GM23338 (cell line): ENCODE measurements around the gene OR52I2. TPM values are rescaled to one million over a fixed set of nuclear protein-coding genes. Genes with fewer than 3 reads are reported as not detected.

Experiments used
- ATAC-seq: fragments of 200-7000 bp; cut with Tn5 transposase; 3 replicates; pipeline ENCODE4 v1.9.1; 2020
- DNase-seq: peaks from one replicate; pipeline ENCODE4 v3.0.0-alpha.2; 2015; ENCODE audit warnings: low spot score
- H2AFZ ChIP-seq: fragments of 200-600 bp; sonication (generic); 2 replicates; pipeline ENCODE4 v1.8.0; 2016; ENCODE audit warnings: antibody characterized with exemption, mild to moderate bottlenecking, moderate library complexity
- H3F3A ChIP-seq: fragments of 200-600 bp; sonication (generic); replicated peaks from 2 replicates; pipeline ENCODE4 v1.8.0; 2017; ENCODE audit warnings: antibody characterized with exemption, mixed run types, low read depth
- H3K27ac ChIP-seq: fragments of 200-600 bp; sonication (generic); 2 replicates; pipeline ENCODE4 v1.6.1; 2016; ENCODE audit warnings: low read depth
- H3K27me3 ChIP-seq: fragments of 200-600 bp; sonication (generic); 2 replicates; pipeline ENCODE4 v1.8.0; 2016; ENCODE audit warnings: mild to moderate bottlenecking, mixed run types, moderate library complexity; ENCODE audit not compliant: insufficient read depth
- H3K36me3 ChIP-seq: fragments of 200-600 bp; sonication (generic); 2 replicates; pipeline ENCODE4 v1.8.0; 2016; ENCODE audit warnings: mild to moderate bottlenecking; ENCODE audit not compliant: insufficient read depth
- H3K4me1 ChIP-seq: fragments of 200-600 bp; sonication (generic); 2 replicates; pipeline ENCODE4 v1.8.0; 2016; ENCODE audit warnings: mild to moderate bottlenecking, moderate library complexity; ENCODE audit not compliant: insufficient read depth
- H3K4me2 ChIP-seq: fragments of 200-600 bp; sonication (generic); 2 replicates; pipeline ENCODE4 v1.7.1; 2017; ENCODE audit warnings: mixed run types
- H3K4me3 ChIP-seq: fragments of 200-600 bp; sonication (generic); 2 replicates; pipeline ENCODE4 v1.6.1; 2016; ENCODE audit warnings: mixed run types
- H3K79me2 ChIP-seq: fragments of 200-600 bp; sonication (generic); replicated peaks from 2 replicates; pipeline ENCODE4 v1.8.0; 2017; ENCODE audit warnings: mild to moderate bottlenecking; ENCODE audit not compliant: insufficient read depth
- H3K9me2 ChIP-seq: fragments of 200-600 bp; sonication (generic); 2 replicates; pipeline ENCODE4 v1.8.0; 2017; ENCODE audit not compliant: insufficient read depth
- H4K20me1 ChIP-seq: fragments of 200-600 bp; sonication (generic); replicated peaks from 2 replicates; pipeline ENCODE4 v1.8.0; 2017; ENCODE audit warnings: mild to moderate bottlenecking; ENCODE audit not compliant: insufficient read depth
- H3K27ac Mint-ChIP-seq: 2 replicates; pipeline ENCODE4 v1.8.0; 2020; ENCODE audit warnings: inconsistent platforms, mild to moderate bottlenecking, moderate library complexity, mixed read lengths
- H3K27me3 Mint-ChIP-seq: 3 replicates; pipeline ENCODE4 v1.8.0; 2022; ENCODE audit warnings: low read depth, mild to moderate bottlenecking, moderate library complexity, mixed read lengths, inconsistent platforms; ENCODE audit not compliant: insufficient read depth, poor library complexity
- H3K36me3 Mint-ChIP-seq: 3 replicates; pipeline ENCODE4 v1.8.0; 2021; ENCODE audit warnings: low read depth, mild to moderate bottlenecking, inconsistent platforms, moderate library complexity, mixed read lengths
- H3K4me1 Mint-ChIP-seq: 3 replicates; pipeline ENCODE4 v1.8.0; 2020; ENCODE audit warnings: mild to moderate bottlenecking, inconsistent platforms, mixed read lengths
- H3K4me3 Mint-ChIP-seq: 3 replicates; pipeline ENCODE4 v1.8.0; 2021; ENCODE audit warnings: moderate library complexity, mild to moderate bottlenecking, inconsistent platforms, mixed read lengths
- H3K9me3 Mint-ChIP-seq: 3 replicates; pipeline ENCODE4 v1.8.0; 2020; ENCODE audit warnings: moderate library complexity, mild to moderate bottlenecking, inconsistent platforms, mixed read lengths
- REST ChIP-seq: IDR thresholded peaks from one replicate; pipeline ENCODE4 v1.6.1; 2018; ENCODE audit warnings: antibody characterized with exemption; ENCODE audit not compliant: unreplicated experiment
- ZNF462 ChIP-seq: fragments of 250-450 bp; sonication (Bioruptor Pico); IDR thresholded peaks from 2 replicates; pipeline ENCODE4 v1.5.0; 2020; ENCODE audit warnings: mild to moderate bottlenecking, moderate library complexity
- polyA plus RNA-seq: library from polyadenylated mRNA; unstranded; fragments of >200 nt; fragmentation: Nextera tagmentation; extraction: Ambion mirVana; gene quantifications from 2 replicates; pipeline ENCODE4 v1.2.1, GENCODE V29; 2016
- total RNA-seq: library from RNA; depleted of rRNA; stranded (reverse); fragments of >200 nt; shearing (Covaris generic); gene quantifications from 2 replicates; pipeline ENCODE4 v1.2.3, GENCODE V29; 2014

OR52I2 gene
- total and polyA plus RNA-seq, 2 experiments from 2014 or later: 0.03 TPM; not detected in 1

GRCh38 chr11:4606231-4607015, 24.9 kb downstream of the OR52I2 start:
- peaks cover 8% of the 10 kb centered on the region; the same call in 1 of the 2 replicates for H3K9me2 ChIP-seq
- peaks cover 6% of the 10 kb centered on the region; the same call in 2 of the 3 replicates for H3K4me1 Mint-ChIP-seq
- H3K4me3 Mint-ChIP-seq: peak overlapping the region; percentile 89; the same call in 1 of the 3 replicates
- H3K4me3 ChIP-seq: no peak overlapping the region
- H3K36me3 Mint-ChIP-seq: peaks cover 2% of the 10 kb centered on the region; the same call in 1 of the 3 replicates
- H3K27ac Mint-ChIP-seq: no peak overlapping the region
- no peak for ATAC-seq
- TF ChIP-seq REST: no peak
- TF ChIP-seq ZNF462 (CRISPR knock-in tag): no peak
- DNase-seq: no peak
- no peaks in the 10 kb centered on the region for H3K79me2 ChIP-seq
- H3K36me3 ChIP-seq: no peaks in the 10 kb centered on the region
- H3F3A ChIP-seq: no peaks in the 10 kb centered on the region
- H3K4me1 ChIP-seq: peaks cover 6% of the 10 kb centered on the region
- no peaks in the 10 kb centered on the region for H3K9me3 Mint-ChIP-seq
- H3K27ac ChIP-seq: no peak overlapping the region
- peak overlapping the region; percentile 84; the same call in 1 of the 2 replicates for H3K4me2 ChIP-seq
- H3K27me3 Mint-ChIP-seq: peaks cover 4% of the 10 kb centered on the region
- no peaks in the 10 kb centered on the region for H4K20me1 ChIP-seq
- H3K27me3 ChIP-seq: no peaks in the 10 kb centered on the region
- H2AFZ ChIP-seq: no peak overlapping the region
